GM18499 (cell line): Measurements from ENCODE around the gene ADRB1.

Source experiments
- ATAC-seq: cut with Tn5 transposase; IDR thresholded peaks from one replicate; pipeline ENCODE4 v1.9.1; 2021; ENCODE audit warnings: moderate number of reproducible peaks; ENCODE audit not compliant: insufficient read depth, unreplicated experiment

ADRB1 gene

DNA sequence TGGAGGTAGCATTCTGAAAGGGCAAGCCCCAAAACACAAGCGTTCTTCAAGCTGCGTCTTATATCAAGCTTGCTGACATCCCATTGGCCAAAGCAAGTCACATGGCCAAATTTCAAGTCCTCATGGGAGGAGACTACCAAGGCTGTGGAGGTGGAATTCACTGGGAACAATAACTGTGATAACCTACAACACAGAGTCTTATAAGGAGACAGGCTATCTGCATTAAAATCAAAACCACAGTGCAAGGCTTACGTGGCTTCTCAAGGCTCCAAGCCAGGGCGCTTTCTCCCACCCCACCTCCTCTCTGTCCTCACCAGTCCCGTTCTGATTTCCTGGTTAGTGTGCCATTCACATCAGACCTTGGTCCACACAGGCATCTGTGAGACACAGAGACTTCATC lies 39.4 kb downstream of the ADRB1 start:
- ATAC-seq = no peak

DNA sequence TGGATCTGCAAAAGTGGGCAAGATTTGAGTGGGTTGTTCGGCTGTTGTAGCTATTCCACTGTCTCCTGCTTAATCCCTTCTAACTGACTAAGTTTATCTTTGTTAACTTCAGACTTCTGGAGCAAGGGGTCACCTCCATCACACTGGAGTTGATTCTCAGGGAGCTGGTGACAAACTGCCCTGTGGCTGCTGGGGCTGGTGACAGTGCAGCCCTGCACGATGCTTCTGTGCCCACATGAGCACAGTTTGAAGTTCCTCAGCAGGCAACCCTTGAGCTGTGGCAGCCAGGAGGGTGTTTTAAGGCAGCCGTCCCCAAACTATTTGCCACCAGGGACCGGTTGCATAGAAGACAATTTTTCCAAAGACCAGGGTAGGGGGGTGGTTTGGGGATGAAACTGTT lies 40.5 kb downstream of the ADRB1 start:
- no peak for ATAC-seq

DNA sequence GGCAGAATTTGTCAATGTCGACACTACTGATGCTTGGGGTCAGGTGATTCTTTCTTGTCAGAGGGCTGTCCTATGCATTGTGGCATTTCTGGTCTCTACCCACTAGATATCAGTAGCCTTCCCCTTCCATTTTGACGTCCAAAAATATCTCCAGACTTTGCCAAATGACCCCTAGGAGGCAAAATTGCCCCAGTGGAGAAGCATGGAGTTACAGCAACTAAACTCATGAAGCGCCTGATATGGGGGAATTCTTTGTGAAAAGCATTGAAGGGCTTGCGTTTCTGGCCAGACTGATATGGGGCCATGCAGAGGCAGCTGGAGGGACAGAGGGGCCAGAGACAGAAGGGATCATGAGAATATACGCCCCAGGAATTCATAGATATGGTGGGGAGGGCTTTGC lies 43.6 kb downstream of the ADRB1 start:
- no peak for ATAC-seq

DNA sequence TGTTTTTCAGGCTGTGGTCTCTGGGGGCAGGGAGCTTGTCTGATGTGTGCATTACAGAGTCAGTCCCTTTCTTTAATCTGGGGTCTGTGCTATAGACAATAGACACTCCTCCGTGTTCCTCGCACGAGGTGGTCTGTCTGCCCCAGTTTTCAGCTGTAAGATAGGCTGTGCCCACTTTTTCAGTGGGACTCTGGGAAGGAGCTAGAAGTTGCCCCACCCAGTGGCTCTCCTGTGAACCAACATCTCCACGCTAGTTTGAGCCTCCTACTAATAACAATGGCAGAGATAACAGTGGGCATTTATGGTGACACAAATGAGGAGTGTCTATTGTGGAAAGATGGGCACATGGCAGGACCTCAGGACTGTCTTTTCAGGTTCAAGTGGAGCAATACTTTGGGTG lies 44.0 kb downstream of the ADRB1 start:
- ATAC-seq = no peak

DNA sequence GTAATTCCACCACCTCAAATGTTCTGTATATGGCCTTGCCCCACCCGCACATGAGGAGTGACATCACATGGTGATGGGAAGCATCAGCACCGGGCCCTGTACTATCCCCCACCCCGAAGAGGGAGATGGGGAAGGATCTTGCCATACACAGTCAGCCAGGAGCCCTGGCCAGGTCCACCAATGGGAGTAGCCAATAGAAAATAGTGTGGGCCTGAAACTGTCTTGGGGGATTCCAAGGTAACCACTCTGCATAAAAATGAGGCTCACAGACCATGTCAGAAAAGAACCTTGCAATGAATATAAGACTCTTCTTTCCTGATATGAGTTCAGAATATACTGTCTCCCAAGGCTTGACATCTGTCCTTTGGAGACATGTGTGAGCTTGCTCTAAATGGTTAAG lies 51.1 kb downstream of the ADRB1 start:
- ATAC-seq = no peak

DNA sequence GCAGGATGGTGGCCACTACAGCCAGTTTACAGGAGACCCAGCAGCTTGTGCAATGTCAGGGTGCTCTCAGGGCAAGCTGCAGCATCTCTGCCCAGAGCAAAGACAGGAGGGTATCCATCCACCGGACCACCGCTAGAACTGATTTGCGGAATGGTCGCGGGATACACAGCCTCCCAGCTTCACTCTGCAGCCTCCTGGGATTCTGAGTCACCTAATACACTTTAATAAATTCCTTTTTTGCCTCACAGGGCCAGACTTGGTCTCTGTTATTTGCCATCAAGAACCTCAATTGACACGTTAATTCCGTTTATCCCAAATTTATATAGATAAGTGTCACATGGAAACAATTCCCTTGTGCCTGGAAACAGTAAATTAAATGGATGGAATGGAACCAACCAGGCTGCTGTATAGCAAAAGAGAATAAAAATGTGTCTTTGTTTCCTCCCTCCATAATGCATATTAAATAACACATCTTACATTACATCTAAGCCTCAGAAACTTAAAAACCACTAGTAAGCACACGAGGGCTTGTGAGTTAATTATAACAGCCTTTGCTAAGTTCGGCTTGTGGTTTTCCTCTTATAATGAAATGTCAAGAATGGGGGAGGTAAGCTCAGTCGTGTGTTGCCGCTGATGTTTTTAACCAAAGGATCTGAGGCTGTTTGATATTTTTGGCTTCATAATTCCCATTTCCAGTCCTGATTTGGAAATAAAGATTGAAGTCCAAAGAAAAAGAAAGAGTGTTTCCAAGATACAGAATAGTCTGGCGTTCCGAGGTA lies 52.1 kb downstream of the ADRB1 start:
- peak; percentile 53 for ATAC-seq
